HEK293 (cell line): ENCODE measurements around the gene KCNT1.
A peak's percentile ranks its signal among the peaks of the same experiment; 100 is the strongest.

Experiments used
- CTCF ChIA-PET: fragments of 350-600 bp; formaldehyde crosslinking; extraction: SDS; loops from one replicate; lab custom pipeline; 2021; ENCODE audit warnings: antibody characterized with exemption; lab: Yijun Ruan, JAX
- POLR2A ChIA-PET: fragments of 300-600 bp; formaldehyde crosslinking; extraction: SDS; loops from one replicate; lab custom pipeline; 2020; ENCODE audit warnings: antibody characterized with exemption, inconsistent platforms; lab: Yijun Ruan, JAX
- H3K27ac ChIP-seq: fragments of 200-500 bp; sonication (Bioruptor generic); 2 replicates; pipeline ENCODE4 v1.5.1; 2014; ENCODE audit warnings: low read depth, low read length, control low read depth, inconsistent platforms; ENCODE audit errors: extremely low read depth
- H3K36me3 ChIP-seq, 2 experiments: fragments of 200-500 bp in 1 of 2; sonication (Bioruptor generic) in 1 of 2; 1 replicate in 1 of 2; 2 replicates in 1 of 2; pipeline ENCODE4 v1.5.1; 2014 to 2017; ENCODE audit warnings: inconsistent platforms in 2 of 2, low read length in 2 of 2; ENCODE audit not compliant: control insufficient read depth in 2 of 2, insufficient read depth in 1 of 2
- H3K4me1 ChIP-seq: fragments of 200-500 bp; sonication (Bioruptor generic); 2 replicates; pipeline ENCODE4 v1.5.1; 2014; ENCODE audit warnings: mild to moderate bottlenecking, low read length, inconsistent platforms; ENCODE audit not compliant: control insufficient read depth, insufficient read depth
- H3K4me3 ChIP-seq: 2 replicates; pipeline ENCODE4 v1.5.1; 2011; ENCODE audit warnings: low read depth, mild to moderate bottlenecking, control low read depth, low read length, moderate library complexity
- H3K9me3 ChIP-seq: fragments of 200-500 bp; sonication (Bioruptor generic); 2 replicates; pipeline ENCODE4 v1.5.1; 2014; ENCODE audit warnings: low read depth, low read length, inconsistent platforms; ENCODE audit not compliant: control insufficient read depth, insufficient read depth
- BCL6B ChIP-seq: fragments of 450-650 bp; formaldehyde crosslinking; IDR thresholded peaks from 2 replicates; pipeline ENCODE4 v1.5.1; 2017; ENCODE audit warnings: missing biosample characterization, missing genetic modification characterization
- CTCF ChIP-seq: fragments of 450-650 bp; formaldehyde crosslinking; IDR thresholded peaks from 2 replicates; pipeline ENCODE4 v1.5.1; 2016; ENCODE audit warnings: missing biosample characterization, missing genetic modification characterization
- INSM2 ChIP-seq: fragments of 450-650 bp; formaldehyde crosslinking; IDR thresholded peaks from 2 replicates; pipeline ENCODE4 v1.5.1; 2016; ENCODE audit warnings: missing biosample characterization, missing genetic modification characterization
- ZFHX2 ChIP-seq: fragments of 450-650 bp; formaldehyde crosslinking; conservative IDR thresholded peaks from 2 replicates; pipeline ENCODE4 v1.5.1; 2016; ENCODE audit warnings: missing biosample characterization, missing genetic modification characterization
- ZNF148 ChIP-seq: fragments of 450-650 bp; formaldehyde crosslinking; IDR thresholded peaks from 2 replicates; pipeline ENCODE4 v1.5.0; 2017; ENCODE audit warnings: missing biosample characterization, missing genetic modification characterization, borderline replicate concordance
- ZNF248 ChIP-seq: fragments of 450-650 bp; formaldehyde crosslinking; IDR thresholded peaks from 2 replicates; pipeline ENCODE4 v1.5.1; 2017; ENCODE audit warnings: missing biosample characterization, missing genetic modification characterization
- ZNF335 ChIP-seq: fragments of 450-650 bp; formaldehyde crosslinking; conservative IDR thresholded peaks from 2 replicates; pipeline ENCODE4 v1.5.1; 2016; ENCODE audit warnings: missing biosample characterization, missing genetic modification characterization
- ZNF433 ChIP-seq: fragments of 450-650 bp; formaldehyde crosslinking; IDR thresholded peaks from 2 replicates; pipeline ENCODE4 v1.5.1; 2016; ENCODE audit warnings: missing biosample characterization, missing genetic modification characterization, low read depth
- ZNF600 ChIP-seq: fragments of 450-650 bp; formaldehyde crosslinking; IDR thresholded peaks from 2 replicates; pipeline ENCODE4 v1.5.1; 2016; ENCODE audit warnings: missing biosample characterization, missing genetic modification characterization
- ZNF791 ChIP-seq: fragments of 450-650 bp; formaldehyde crosslinking; IDR thresholded peaks from 2 replicates; pipeline ENCODE4 v1.5.1; 2016; ENCODE audit warnings: missing biosample characterization, missing genetic modification characterization

Gene KCNT1

GRCh38 chr9:135697226-135697625, 4.8 kb upstream of the KCNT1 start (continued):
- TF ChIP-seq BCL6B (tag by site-specific recombination): no peak
- no peak for TF ChIP-seq ZNF600 (tag by site-specific recombination)
- TF ChIP-seq ZNF791 (tag by site-specific recombination): no peak
- no peak for TF ChIP-seq ZNF335
- TF ChIP-seq, all 188 proteins: peak for 0

- ChIA-PET POLR2A (no interaction called here), CTCF (interaction anchor here (0.6 kb wide), 3 partner anchors 91 to 218 kb away, joined by 3 to 5 read pairs (median 4); no protein-coding TSS in a partner anchor)
- Histone ChIP-seq H3K27ac (no peak overlapping the region), H3K4me3 (no peak overlapping the region), H3K4me1 (no peaks in the 10 kb centered on the region), H3K36me3 (no peaks in the 10 kb centered on the region), H3K9me3 (no peaks in the 10 kb centered on the region)
- TF ChIP-seq ZNF148 (tag by site-specific recombination) (no peak), ZNF248 (tag by site-specific recombination) (no peak)
Observed at GRCh38 chr9:135698236-135698635, 3.7 kb upstream of the KCNT1 start.

GRCh38 chr9:135698767-135699166, 3.2 kb upstream of the KCNT1 start:
- ChIA-PET CTCF (interaction anchor here (0.6 kb wide), 2 partner anchors 22 to 219 kb away, joined by 3 to 4 read pairs; no protein-coding TSS in a partner anchor), POLR2A (no interaction called here)
- Histone ChIP-seq H3K9me3 (no peaks in the 10 kb centered on the region), H3K4me3 (no peak overlapping the region), H3K4me1 (no peaks in the 10 kb centered on the region), H3K27ac (no peak overlapping the region), H3K36me3 (no peaks in the 10 kb centered on the region)
- TF ChIP-seq INSM2 (tag by site-specific recombination) (no peak), ZNF600 (tag by site-specific recombination) (0 out of 2 replicates have a peak, but pooled peaks have one; percentile 20), CTCF (tag by site-specific recombination) (peak; percentile 39; the same call in 1 of the 2 replicates)

- ChIA-PET POLR2A (no interaction called here), CTCF (interaction anchor here (0.6 kb wide), 1 partner anchor 23 kb away, joined by 3 read pairs; no protein-coding TSS in a partner anchor)
- Histone ChIP-seq H3K9me3 (no peaks in the 10 kb centered on the region), H3K4me3 (no peak within 1 kb of the TSS), H3K27ac (no peak within 1 kb of the TSS), H3K4me1 (no peaks in the 10 kb centered on the region), H3K36me3 (no peaks in the 10 kb centered on the region)
- TF ChIP-seq ZNF433 (tag by site-specific recombination) (no peak), ZFHX2 (peak; percentile 61)
Observed at GRCh38 chr9:135699440-135699839, 2.5 kb upstream of the KCNT1 start, which contains the start of gene SOHLH1. TSS of gene SOHLH1 (minus strand) at chr9:135699481. CDS start at chr9:135699467, 14 bp downstream.
